ENCODE measurements around the gene KAT8. TPM values are rescaled to one million over a fixed set of nuclear protein-coding genes. Genes with fewer than 3 reads are reported as not detected.
"Not testable (repeated sequence)": the region's sequence is repeated elsewhere in the genome, so short reads cannot be mapped to it uniquely, and the experiment has no call there.

KAT8 gene
- polyA plus RNA-seq, 3 donors: 34.5 to 136 (median 42.0) TPM

DNA sequence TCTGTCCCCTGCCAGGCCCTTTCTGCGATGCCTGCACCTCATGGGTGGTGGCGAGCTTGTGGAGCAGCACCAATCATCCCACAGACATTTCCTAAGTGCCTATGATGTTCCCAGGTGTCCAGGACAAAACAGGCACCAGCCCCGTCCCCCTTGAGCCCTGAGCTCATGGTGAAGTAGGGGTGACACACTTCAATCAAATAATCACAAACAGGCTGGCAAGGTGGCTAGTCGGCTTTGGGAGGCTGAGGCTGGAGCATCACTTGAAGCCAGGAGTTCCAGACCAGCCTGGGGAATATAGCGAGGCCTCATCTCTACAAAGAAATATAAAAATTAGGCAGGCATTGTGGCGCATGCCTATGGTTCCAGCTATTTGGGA is 18.8 kb downstream of the KAT8 start:
- Histone ChIP-seq H3K36me3 (replicated peaks in 1 of 2; ENCODE audit: control insufficient read depth in 1 of 2, insufficient read depth in 2 of 2, low read length in 2 of 2) (peaks cover 18 to 22% of the 10 kb centered on the region in 2 donors), H4K20me1 (ENCODE audit: insufficient read depth, low read length) (no peaks in the 10 kb centered on the region), H3K4me1 (ENCODE audit: control insufficient read depth in 1 of 2, insufficient read depth in 2 of 2, low read length in 2 of 2) (peaks cover 35 to 54% of the 10 kb centered on the region in 2 donors), H3K27ac (ENCODE audit: low read depth in 1 of 2, low read length in 2 of 2) (no peak overlapping the region), H3K4me2 (replicated peaks; ENCODE audit: extremely low read depth, low read length, poor library complexity, severe bottlenecking) (no peak overlapping the region), H2AFZ (ENCODE audit: insufficient read depth, low read depth, low read length, poor library complexity, severe bottlenecking) (no peak overlapping the region), H3K9ac (ENCODE audit: insufficient read depth, low read length, poor library complexity, severe bottlenecking) (no peak overlapping the region), H3K4me3 (replicated peaks in 1 of 3; ENCODE audit: low read depth in 2 of 3, low read length in 3 of 3) (no peak overlapping the region), H3K27me3 (ENCODE audit: control insufficient read depth in 2 of 2, insufficient read depth in 2 of 2, low read length in 2 of 2) (no peaks in the 10 kb centered on the region), H3K9me3 (replicated peaks in 1 of 2; ENCODE audit: control insufficient read depth in 1 of 2, insufficient read depth in 1 of 2, low read length in 2 of 2) (no peaks in the 10 kb centered on the region), H3K79me2 (ENCODE audit: insufficient read depth, low read length) (no peaks in the 10 kb centered on the region)
- Mint-ChIP-seq H3K4me1 (peaks cover 35% of the 10 kb centered on the region), H3K27me3 (ENCODE audit: low read depth in 3 of 3) (peaks cover 0 to 1% (median 1%) of the 10 kb centered on the region in 3 donors), H3K4me3 (no peak overlapping the region), H3K27ac (peak overlapping the region in 1 of 7 donors; percentile 9), H3K36me3 (peaks cover 26 to 27% of the 10 kb centered on the region in 2 donors), H3K9me3 (peaks cover 0 to 2% (median 0%) of the 10 kb centered on the region in 7 donors)
- intact Hi-C loops (cut with micrococcal nuclease): no loop called here
- no peak for DNase-seq
- TF ChIP-seq, protein P1, sequence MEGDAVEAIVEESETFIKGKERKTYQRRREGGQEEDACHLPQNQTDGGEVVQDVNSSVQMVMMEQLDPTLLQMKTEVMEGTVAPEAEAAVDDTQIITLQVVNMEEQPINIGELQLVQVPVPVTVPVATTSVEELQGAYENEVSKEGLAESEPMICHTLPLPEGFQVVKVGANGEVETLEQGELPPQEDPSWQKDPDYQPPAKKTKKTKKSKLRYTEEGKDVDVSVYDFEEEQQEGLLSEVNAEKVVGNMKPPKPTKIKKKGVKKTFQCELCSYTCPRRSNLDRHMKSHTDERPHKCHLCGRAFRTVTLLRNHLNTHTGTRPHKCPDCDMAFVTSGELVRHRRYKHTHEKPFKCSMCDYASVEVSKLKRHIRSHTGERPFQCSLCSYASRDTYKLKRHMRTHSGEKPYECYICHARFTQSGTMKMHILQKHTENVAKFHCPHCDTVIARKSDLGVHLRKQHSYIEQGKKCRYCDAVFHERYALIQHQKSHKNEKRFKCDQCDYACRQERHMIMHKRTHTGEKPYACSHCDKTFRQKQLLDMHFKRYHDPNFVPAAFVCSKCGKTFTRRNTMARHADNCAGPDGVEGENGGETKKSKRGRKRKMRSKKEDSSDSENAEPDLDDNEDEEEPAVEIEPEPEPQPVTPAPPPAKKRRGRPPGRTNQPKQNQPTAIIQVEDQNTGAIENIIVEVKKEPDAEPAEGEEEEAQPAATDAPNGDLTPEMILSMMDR (IDR thresholded peaks at IDR 0.05): no peak
- WGBS (ENCODE audit: insufficient coverage): 100% methylated on average over 4 of the region's 6 CpGs

DNA sequence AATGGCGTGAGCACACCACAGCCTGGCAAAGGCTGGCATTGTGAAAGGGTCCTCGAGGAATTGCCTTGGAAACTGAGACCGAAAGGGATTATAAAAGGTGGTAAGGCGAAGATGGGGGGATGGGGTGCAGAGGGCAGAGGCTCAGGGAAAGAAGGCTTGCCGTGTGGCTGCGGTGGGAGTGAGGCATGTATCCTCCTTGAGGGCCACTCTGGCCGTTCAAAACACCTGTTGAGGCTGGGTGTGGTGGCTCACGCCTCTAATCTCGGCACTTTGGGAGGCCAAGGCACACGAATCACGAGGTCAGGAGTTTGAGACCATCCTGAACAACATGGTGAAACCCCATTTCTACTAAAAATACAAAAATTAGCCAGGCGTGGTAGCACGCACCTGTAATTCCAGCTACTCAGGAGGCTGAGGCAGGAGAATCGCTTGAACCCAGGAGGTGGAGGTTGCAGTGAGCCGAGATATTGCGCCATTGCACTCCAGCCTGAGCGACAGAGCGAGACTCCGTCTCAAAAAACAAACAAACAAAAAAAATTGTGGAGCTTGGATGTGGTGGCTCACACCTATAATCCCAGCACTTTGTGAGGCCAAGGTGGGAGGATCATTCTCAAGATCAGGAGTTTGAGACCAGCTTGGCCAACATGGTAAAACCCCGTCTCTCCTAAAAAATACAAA is 19.5 kb downstream of the KAT8 start:
- H3K79me2 ChIP-seq (ENCODE audit: insufficient read depth, low read length); intact Hi-C loops (cut with micrococcal nuclease); H3K9ac ChIP-seq (ENCODE audit: insufficient read depth, low read length, poor library complexity, severe bottlenecking); H3K27me3 Mint-ChIP-seq (ENCODE audit: low read depth in 3 of 3); H3K9me3 ChIP-seq (replicated peaks in 1 of 2; ENCODE audit: control insufficient read depth in 1 of 2, insufficient read depth in 1 of 2, low read length in 2 of 2); H3K4me3 Mint-ChIP-seq; H4K20me1 ChIP-seq (ENCODE audit: insufficient read depth, low read length); DNase-seq; H3K9me3 Mint-ChIP-seq; H3K4me2 ChIP-seq (replicated peaks; ENCODE audit: extremely low read depth, low read length, poor library complexity, severe bottlenecking); H3K27me3 ChIP-seq (ENCODE audit: control insufficient read depth in 2 of 2, insufficient read depth in 2 of 2, low read length in 2 of 2); H2AFZ ChIP-seq (ENCODE audit: insufficient read depth, low read depth, low read length, poor library complexity, severe bottlenecking); H3K27ac ChIP-seq (ENCODE audit: low read depth in 1 of 2, low read length in 2 of 2); H3K4me3 ChIP-seq (replicated peaks in 1 of 3; ENCODE audit: low read depth in 2 of 3, low read length in 3 of 3); H3K27ac Mint-ChIP-seq: not testable (repeated sequence)
- H3K4me1 Mint-ChIP-seq: peaks cover 42% of the 10 kb centered on the region
- H3K36me3 ChIP-seq (replicated peaks in 1 of 2; ENCODE audit: control insufficient read depth in 1 of 2, insufficient read depth in 2 of 2, low read length in 2 of 2): peaks cover 11 to 15% of the 10 kb centered on the region in 2 donors
- 74% methylated on average over 6 of the region's 20 CpGs for WGBS (ENCODE audit: insufficient coverage)
- peaks cover 20% of the 10 kb centered on the region in 2 donors for H3K36me3 Mint-ChIP-seq
- peaks cover 42 to 57% of the 10 kb centered on the region in 2 donors for H3K4me1 ChIP-seq (ENCODE audit: control insufficient read depth in 1 of 2, insufficient read depth in 2 of 2, low read length in 2 of 2)
